Superior temporal gyrus (tissue), 1 donor: ENCODE results near the gene MLIP.

ENCODE experiments used
- DNase-seq: peaks from one replicate; pipeline ENCODE4 v3.0.0-alpha.2; 2016; ENCODE audit errors: extremely low spot score

Gene MLIP

DNA sequence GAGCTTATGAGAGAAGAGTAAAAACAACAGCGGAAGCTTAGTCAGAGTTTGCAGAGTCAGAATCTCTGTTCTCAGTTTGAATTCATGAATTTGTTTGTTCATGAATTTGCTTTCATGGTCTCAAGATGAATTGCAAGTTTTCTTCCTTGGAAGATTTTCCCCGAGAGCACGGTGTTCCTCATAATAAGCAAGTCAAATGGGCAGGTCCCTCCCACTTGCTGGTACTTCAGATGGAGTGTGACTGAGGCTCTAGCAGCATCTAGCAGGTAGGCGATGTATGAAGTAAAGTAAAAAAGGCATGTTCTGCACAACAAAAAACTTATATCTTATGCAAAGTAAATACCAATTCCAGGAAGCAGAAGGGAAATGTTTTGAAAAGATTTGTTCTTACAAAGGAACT lies 15.5 kb upstream of the MLIP start:
- DNase-seq = peak; percentile 63

DNA sequence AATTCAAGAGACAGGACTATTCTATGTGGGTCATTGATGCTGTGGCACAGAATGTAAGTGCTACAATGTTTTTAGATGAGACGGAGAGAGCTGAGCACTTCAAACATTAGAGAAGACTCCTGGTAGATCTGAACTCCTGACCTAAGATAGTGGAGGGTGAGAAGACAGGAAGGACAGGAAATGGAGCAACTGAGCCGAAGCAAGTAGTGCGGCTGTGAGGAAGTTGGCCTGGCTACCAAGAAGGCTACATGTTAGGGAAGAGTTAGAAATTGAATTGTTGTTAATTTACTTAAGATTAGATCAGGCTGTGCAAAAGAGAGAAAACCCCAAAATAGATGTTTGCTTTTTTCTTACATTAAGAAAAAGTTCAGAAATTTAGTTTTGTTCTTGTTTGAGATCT lies 14.4 kb upstream of the MLIP start:
- DNase-seq = no peak

DNA sequence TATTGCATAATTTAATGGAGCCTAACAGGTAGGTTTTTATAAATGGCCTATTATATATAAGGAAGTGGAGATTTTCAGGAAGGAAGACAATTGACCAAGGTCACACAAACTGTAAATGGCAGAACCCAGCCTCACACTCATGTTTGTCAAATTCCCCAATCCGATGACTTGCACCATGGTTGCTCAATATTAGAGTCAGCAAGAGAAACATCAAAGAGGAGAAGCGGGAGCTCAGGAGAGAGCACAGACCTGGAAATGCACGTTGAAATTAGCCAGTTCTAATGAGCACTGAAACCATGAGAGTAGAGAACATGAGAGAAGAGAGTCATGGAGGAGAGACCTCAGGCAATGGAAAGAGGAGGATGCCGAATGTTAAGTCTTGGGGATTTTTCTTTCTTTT lies 13.5 kb upstream of the MLIP start:
- no peak for DNase-seq

DNA sequence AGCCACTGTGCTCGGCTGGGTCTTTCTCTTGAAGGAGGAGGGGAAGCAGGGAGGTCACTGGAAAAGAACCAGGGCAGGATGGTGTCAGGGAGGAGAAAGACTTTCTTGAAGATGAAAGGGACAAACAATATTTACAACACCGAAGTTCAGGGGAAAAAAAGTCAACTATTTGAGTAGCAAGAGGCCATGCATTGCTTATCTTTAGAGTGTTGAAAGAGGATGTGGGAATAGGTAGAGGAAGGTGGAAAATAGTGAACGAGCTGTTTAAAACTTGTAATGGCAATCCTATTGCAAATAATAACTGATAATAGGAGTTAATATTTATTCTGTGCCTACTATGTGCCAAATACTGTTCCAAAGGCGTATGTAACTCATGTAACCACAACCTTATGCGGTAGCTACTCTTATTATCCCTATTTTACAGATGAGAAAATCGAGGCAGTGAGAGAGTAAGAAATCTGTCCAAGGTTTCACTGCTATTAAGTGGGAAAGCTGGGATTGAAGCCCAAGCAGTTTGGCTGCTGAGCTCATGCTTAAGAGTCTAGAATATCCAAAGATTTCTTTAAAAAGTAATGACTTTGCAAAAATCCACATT lies 12.7 kb upstream of the MLIP start:
- DNase-seq = no peak

DNA sequence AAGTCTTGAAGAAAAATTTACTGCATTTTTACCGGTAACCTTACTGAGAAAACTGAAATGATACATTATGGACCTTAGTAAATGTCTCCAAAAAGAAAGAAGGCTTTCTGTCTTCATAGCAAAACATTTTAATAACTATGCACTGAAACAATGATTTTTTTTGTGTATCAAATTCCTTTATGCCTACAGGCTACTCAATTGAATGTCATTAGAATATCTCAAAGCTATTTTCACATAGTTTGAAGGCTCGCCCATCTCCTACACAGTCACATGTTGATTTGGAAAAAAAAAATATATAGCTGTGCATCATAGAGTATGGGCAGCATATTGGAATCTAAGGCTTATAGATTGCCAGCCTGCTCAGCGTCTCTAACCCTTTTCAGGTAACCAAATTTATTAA lies 12.0 kb upstream of the MLIP start:
- no peak for DNase-seq

DNA sequence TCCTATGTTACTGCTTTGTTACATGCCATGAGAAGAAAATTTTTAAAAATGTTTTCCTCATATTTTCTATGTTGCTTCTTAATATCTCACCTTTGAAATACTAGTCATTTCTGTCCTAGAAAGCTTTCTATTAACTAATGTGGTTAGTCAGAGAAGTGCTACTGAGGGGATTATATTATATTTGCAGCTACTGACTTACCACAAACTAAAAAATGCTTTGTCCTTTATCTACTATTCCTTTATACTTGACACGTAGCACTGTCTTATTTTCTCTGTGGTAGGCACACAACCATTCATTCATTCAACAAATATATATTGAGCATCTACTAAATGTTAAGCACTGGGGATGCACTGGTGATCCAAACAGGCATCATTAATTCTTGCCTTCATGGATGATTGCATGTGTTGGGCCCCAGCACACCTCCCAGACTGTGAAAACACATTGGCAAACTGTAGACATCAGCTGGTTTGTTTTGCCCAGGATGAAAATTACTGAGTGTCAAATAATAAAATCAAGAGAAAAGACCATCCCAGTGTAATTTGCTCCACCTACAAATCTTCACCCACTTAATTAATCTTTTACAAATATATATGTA lies 10.7 kb upstream of the MLIP start:
- DNase-seq = no peak

DNA sequence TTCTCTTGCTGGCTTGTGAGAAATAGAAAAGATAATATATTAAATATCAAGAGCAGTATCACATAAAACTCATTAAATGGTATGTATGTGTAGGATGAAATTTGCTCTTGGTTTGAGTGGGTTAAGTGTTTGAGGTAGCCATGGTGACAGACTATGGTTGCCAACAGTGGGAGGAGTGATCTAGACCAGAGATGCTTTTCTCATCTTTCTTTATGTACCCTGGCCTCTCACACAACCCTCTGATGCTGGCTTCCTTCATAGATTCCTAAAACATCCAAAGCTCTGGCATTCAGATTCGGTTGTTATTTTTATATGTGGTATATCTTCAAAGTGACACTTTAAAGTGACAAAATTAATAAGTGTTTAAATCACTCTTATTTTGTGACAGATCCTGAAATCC lies 9.0 kb upstream of the MLIP start:
- peak; percentile 45 for DNase-seq

DNA sequence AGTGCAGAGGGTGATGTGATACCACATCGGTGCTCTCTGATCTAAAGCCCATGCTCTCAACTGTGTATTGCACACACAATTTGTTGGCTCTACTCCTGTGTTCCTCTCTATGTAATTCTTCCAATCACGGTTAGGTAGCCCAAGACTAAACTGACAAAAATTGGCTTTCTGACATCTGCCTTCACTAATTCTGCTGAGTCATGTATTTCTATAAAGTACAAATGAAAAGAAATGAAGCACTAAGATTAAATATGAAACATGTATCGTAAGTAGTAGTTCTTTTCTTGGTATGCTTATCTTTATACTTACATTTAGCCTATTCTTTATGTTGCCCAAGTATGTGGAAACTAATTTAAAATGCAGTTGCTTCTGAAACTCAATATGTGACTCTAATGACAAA lies 7.7 kb upstream of the MLIP start:
- no peak for DNase-seq

DNA sequence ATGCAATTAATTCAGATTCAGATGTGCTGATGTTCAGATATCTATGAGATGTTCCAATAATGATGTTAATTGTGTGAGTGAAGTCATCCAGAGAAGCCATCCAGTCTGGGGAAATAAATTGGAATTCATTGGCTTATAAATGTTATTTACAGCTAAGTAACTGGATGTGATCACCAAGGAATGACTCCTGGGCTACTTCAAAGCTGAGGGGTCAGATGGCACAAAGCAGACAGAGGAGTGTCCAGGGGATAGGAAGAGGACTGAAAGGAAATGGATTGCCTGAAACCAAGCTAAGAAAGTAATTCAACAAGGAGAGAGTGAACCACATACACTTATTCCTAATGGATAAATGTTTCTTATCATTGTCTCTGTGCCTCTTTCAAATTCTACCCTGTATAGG lies 4.5 kb upstream of the MLIP start:
- no peak for DNase-seq

DNA sequence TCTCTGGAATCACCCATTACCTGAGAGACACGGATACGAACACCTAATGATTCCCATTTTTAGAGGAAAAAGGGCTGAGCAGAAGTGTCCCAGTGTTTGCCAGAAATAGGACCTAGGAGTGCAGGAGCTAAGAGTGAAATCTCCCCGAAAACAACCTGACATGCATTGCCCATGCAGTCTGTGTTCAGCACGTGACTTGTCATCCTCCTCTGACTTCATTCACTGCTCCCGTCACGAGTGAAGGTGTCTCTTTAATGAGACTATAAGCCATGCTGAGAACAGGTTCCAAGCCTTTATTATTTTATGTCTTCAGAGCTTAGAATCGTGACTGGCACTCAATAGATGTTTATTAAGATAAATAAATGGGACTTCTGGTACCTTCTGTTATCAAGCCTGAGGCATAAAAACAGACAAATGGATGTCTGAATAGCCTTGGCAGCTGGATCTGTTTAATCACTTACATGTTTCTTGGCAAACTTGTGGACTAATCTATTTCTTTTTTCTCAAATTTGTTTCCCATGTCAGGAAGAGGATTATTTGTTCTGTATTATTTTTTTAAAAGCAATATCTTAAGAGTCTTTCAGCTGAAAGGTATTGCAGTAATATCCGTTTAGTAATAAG lies 3.7 kb upstream of the MLIP start:
- no peak for DNase-seq

DNA sequence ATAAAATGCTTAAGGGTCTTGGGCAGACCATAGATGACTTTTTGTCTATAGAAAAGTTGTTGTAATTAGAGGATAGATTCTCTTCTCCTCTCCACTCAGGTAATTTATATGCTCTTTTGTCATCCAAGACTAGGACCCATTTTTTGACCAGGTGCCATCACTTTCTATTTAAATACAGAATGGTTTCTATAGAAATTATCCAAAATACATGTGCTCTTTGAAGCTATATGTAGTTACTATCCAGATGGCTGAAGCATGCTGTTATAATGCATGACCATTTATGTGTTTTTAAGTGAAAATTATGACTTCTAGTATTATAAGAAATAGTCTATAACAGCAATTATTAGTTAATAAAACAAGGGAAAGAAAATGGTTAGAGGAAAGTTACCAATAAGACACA lies 3.0 kb upstream of the MLIP start:
- peak; percentile 50 for DNase-seq

DNA sequence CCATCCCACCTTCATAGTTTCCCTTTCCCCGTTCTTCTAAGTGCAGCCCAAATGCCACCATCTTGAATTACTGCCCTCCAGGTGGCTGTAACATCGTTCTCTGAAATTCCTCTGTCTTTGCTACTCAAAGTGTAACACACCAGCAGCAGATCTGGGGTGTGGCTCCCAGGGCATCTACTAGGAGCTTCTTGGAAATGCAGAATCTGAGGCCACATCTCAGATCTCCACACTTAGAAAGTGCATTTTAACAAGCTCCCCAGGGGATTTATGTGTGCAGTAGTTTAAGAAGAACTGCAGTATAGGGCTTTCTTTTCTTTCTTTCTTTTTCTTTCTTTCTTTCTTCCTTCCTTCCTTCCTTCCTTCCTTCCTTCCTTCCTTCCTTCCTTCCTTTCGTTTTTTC lies 1.7 kb upstream of the MLIP start:
- no peak for DNase-seq

DNA sequence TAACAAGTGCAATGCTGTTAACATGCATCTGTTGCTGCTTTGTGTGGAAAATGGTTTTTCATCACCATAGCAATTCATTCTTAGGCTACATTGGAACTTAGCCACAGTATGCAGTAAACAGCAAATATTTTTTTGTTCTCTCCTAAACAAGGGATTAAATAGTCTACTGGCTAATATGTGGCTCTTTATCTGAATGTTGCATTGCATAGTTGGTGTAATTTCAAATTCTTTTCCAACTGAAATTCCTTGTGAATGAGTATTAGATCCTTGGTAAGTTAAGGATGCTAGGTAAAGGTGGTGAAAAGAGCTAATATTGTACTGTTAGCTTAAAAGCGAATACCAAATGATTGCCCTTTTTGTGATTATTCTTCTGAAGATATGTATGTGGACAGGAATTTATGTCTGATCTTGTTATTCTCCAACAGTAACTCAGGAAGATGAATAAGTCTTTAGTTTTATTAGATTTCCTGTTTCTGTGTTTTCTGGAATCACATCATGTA lies 958 bp downstream of the MLIP start:
- no peak for DNase-seq

DNA sequence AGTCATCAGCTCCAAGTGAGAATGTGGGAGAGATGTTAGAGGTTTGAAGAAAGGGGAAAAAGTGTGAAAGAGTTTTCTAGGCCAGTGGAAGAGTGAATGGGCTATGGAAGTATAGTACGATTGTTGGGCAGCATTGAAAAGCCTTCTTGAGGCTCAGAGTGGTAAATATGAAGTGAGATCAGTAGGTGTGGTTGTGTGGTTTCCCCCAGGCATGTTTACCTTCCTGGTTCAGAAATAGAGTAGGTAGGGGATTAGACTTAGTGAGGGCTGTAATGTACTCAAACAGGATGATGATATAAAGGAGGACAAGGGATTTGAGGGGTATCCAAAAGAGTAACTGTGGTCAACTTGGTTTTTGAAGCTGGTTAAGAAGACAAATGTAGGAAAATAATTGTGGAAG lies 3.7 kb downstream of the MLIP start:
- no peak for DNase-seq

DNA sequence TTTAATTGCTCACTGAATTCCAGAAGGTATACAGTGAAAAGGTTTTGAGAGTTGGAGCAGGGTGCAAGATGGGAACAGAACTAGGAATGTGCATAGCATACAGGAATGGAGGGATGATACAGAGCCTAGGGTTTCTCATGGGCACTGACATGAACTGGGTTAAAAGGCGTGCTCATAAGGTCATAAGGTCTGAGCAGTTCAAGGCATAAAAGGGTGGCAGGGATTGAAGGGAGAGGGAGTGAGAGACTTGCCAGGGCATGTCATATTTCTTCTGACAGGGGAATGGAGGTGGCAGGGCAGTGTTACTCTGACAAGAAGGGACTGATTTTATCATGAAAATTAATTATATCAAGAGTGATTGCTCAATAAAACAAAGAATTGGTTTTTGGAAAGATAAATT lies 4.7 kb downstream of the MLIP start:
- no peak for DNase-seq

DNA sequence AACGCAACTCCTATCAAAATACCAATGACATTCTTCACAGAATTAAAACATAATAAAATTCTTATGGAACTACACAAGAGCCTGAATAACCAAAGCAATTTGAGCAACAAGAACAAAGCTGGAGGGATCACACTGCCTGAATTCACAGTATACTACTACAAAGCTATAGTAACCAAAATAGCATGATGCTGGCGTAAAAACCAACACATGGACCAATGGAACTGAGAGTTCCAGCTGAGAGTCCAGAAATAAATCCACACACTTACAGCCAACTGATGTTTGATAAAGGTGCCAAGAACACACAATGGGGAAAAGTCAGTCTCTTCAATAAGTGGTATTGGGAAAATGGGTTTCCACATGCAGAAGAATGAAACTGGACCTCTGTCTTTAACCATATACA lies 6.9 kb downstream of the MLIP start:
- DNase-seq = no peak

DNA sequence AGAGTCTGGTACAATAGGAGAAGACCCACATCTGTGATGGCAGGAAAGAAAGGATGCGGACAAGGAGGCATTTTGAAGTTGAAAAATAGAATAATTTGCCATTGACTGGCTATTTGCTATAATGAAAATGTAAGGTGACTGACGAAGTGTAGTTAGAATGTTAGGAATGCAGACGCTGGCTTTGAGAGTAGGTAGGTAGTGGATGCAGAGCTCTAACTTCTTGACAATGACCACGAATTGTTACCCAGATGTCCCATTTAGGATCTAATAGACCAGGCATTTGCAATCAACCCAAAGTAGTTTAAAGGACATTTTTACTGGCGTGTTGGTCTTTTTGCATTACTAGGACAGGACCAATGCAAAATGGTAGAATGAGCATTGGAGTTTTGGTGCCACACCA lies 14.2 kb downstream of the MLIP start:
- no peak for DNase-seq

DNA sequence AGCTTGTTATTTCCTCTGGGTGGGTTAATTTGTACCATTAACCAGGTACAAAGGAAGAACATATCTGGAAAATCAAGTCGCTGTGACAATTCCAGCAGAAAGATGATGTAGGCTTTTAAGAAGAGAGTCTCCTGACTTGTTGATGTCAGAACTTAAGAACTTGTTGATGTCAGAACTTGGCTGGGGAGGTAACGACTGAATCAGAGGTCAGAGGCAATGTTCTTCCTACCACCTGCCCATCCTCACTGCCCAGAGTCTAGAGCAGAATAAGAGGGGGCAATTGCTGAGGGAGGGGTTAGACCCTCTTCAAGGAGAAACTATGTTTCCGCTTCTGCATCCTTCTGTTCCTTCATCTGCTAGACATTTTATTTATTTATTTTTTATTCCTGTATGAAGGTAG lies 18.9 kb downstream of the MLIP start:
- no peak for DNase-seq

DNA sequence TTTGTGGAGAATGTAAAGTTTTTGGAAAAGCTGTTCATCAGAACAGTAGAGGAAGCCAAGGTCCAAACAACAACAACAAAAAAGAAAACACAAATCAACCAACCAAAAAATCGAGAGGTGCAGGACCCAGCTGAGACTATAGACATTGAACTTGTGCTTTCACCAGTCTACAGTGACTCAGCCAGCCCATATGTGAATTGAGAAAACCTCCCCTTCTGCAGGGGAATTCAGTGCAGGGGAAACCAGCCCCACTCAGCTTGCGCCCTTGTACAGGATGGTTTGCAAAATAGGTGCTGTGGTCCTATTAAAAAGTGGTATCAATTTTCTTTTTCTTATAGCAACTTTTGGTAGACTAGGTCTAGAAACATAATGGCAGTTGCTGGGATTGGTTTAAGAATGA lies 21.3 kb downstream of the MLIP start:
- DNase-seq = no peak

DNA sequence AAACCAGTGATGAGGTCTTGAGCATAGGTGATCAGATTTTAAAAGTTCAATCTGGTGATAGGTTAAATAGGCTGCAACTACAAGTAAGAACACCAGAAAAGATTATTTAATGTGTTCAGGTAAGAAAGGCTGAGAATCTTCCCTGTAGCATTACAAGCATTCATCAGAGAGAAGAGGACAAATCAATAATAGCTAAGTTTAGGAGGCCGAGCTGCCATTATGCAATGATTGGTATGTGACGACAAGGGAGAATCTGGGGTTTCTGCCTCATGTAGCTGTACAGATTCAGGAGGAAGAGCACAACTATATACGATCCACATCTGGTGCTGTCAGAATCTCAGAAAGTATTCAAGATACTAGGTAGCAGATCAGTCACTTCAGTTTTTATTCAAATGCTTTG lies 21.9 kb downstream of the MLIP start:
- DNase-seq = no peak

DNA sequence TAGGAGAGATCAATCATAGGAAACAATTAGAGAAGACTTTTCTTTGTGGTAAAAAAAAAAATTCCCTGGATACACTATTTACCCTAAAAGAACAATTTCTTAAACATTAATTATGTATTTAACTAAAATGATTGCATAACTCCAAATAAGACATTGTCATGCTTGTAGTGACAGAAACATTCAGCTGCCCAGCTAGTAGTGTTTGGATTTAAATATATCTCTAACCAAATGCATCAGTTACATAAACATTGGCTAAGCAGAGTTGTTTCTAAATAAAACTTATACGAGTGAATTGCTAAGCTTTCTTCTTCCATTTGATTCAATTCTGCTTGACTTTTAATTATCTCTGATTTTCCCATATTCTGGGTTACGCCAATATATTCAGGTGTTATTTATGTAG lies 23.7 kb downstream of the MLIP start:
- peak; percentile 75 for DNase-seq

DNA sequence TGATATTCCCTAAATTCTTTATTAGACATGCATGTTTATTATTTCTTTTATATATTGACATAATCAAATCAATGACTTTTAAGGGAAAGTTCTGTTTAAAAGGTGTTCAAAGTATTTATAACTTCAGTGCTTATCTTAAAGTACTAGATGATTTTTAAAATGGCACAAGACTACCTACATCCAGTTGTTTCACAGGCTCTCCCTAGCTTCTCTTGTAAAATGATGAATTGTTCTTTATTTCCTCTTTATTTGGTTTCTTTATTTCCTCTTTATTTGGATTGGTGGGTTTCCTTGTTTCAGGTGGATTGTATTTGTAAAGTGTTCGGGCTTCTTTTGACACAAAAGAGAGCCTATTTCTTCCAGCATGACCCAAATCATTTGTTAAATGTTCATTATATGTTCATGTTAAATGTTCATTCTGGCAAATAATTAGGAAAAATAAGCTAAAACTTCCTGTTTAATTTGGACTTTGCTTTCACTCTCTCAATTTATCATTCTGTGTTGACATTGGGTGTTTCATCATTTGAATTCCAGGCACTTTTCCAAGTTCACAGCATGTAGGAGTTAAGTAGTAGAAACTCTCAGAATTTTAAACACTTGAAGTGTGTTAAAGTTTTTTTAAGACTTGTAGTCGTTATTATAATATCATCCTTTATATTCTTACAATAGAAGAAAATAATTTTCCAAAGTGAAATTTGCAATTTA lies 24.6 kb downstream of the MLIP start:
- DNase-seq = peak; percentile 60

DNA sequence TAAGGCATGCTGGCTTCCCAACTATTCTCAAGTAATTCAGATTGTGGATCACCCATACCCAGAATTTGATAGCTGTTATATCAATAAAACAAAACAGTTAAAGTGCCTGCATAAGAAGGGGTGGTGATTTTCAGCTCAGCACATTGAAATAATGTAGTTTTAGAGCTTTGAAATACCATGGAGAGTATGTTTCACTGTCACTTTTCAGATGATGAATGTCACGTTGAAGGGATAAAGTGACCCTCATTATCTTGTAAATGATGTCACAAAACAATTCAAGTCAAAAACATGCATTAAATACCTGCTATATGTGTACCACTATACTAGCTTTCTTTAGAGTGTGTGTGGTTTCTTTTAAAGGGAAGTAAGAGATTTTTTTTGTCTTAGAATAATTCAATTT lies 27.6 kb downstream of the MLIP start:
- no peak for DNase-seq
